ENCODE results near the gene CD300LG.
"Not testable (repeated sequence)": the region's sequence is repeated elsewhere in the genome, so short reads cannot be mapped to it uniquely, and the experiment has no call there.

CD300LG gene

GRCh38 chr17:43841282-43841681 lies 5.7 kb upstream of the CD300LG start:
- Histone ChIP-seq H3K4me1 (ENCODE audit: insufficient read depth, low read length) (no peaks in the 10 kb centered on the region), H3K4me3 (ENCODE audit: low read depth in 1 of 2, low read length in 2 of 2) (no peak overlapping the region), H3K9me3 (ENCODE audit: low read length) (no peaks in the 10 kb centered on the region), H3K27ac (ENCODE audit: low read depth, low read length) (no peak overlapping the region), H3K36me3 (ENCODE audit: insufficient read depth, low read length) (no peaks in the 10 kb centered on the region), H3K9ac (ENCODE audit: low read length) (no peak overlapping the region), H3K27me3 (ENCODE audit: control insufficient read depth in 1 of 2, insufficient read depth in 2 of 2, low read length in 2 of 2) (peaks cover 0 to 5% of the 10 kb centered on the region in 2 donors)

- not testable (repeated sequence) for H3K4me3 ChIP-seq (ENCODE audit: low read depth in 1 of 2, low read length in 2 of 2); H3K27ac ChIP-seq (ENCODE audit: low read depth, low read length); H3K36me3 ChIP-seq (ENCODE audit: insufficient read depth, low read length); H3K27me3 ChIP-seq (ENCODE audit: control insufficient read depth in 1 of 2, insufficient read depth in 2 of 2, low read length in 2 of 2); H3K9me3 ChIP-seq (ENCODE audit: low read length); H3K9ac ChIP-seq (ENCODE audit: low read length); H3K4me1 ChIP-seq (ENCODE audit: insufficient read depth, low read length)
Measured at GRCh38 chr17:43842091-43842974, 4.6 kb upstream of the CD300LG start.

- Histone ChIP-seq H3K36me3 (ENCODE audit: insufficient read depth, low read length) (no peaks in the 10 kb centered on the region), H3K27me3 (ENCODE audit: control insufficient read depth in 1 of 2, insufficient read depth in 2 of 2, low read length in 2 of 2) (peaks cover 0 to 5% of the 10 kb centered on the region in 2 donors), H3K27ac (ENCODE audit: low read depth, low read length) (no peak overlapping the region), H3K4me3 (ENCODE audit: low read depth in 1 of 2, low read length in 2 of 2) (no peak overlapping the region), H3K9ac (ENCODE audit: low read length) (no peak overlapping the region), H3K9me3 (ENCODE audit: low read length) (no peaks in the 10 kb centered on the region), H3K4me1 (ENCODE audit: insufficient read depth, low read length) (no peaks in the 10 kb centered on the region)
Measured at GRCh38 chr17:43842975-43843325, 4.0 kb upstream of the CD300LG start.

GRCh38 chr17:43844241-43844640 lies 2.7 kb upstream of the CD300LG start:
- Histone ChIP-seq H3K27ac (ENCODE audit: low read depth, low read length) (no peak overlapping the region), H3K4me3 (ENCODE audit: low read depth in 1 of 2, low read length in 2 of 2) (no peak overlapping the region), H3K36me3 (ENCODE audit: insufficient read depth, low read length) (no peaks in the 10 kb centered on the region), H3K4me1 (ENCODE audit: insufficient read depth, low read length) (no peaks in the 10 kb centered on the region), H3K27me3 (ENCODE audit: control insufficient read depth in 1 of 2, insufficient read depth in 2 of 2, low read length in 2 of 2) (peaks cover 0 to 5% of the 10 kb centered on the region in 2 donors), H3K9ac (ENCODE audit: low read length) (no peak overlapping the region), H3K9me3 (ENCODE audit: low read length) (no peaks in the 10 kb centered on the region)

- H3K4me1 ChIP-seq (ENCODE audit: insufficient read depth, low read length) = no peaks in the 10 kb centered on the region
- peaks cover 0 to 5% of the 10 kb centered on the region in 2 donors for H3K27me3 ChIP-seq (ENCODE audit: control insufficient read depth in 1 of 2, insufficient read depth in 2 of 2, low read length in 2 of 2)
- no peaks in the 10 kb centered on the region for H3K36me3 ChIP-seq (ENCODE audit: insufficient read depth, low read length)
- H3K4me3 ChIP-seq (ENCODE audit: low read depth in 1 of 2, low read length in 2 of 2) = no peak overlapping the region
- H3K27ac ChIP-seq (ENCODE audit: low read depth, low read length) = no peak overlapping the region
- H3K9me3 ChIP-seq (ENCODE audit: low read length) = no peaks in the 10 kb centered on the region
- no peak overlapping the region for H3K9ac ChIP-seq (ENCODE audit: low read length)
Measured at GRCh38 chr17:43845766-43846165, 1.2 kb upstream of the CD300LG start.

- Histone ChIP-seq H3K9ac (ENCODE audit: low read length) (no peak overlapping the region), H3K4me3 (ENCODE audit: low read depth in 1 of 2, low read length in 2 of 2) (no peak overlapping the region), H3K9me3 (ENCODE audit: low read length) (no peaks in the 10 kb centered on the region), H3K27me3 (ENCODE audit: control insufficient read depth in 1 of 2, insufficient read depth in 2 of 2, low read length in 2 of 2) (peaks cover 0 to 5% of the 10 kb centered on the region in 2 donors), H3K27ac (ENCODE audit: low read depth, low read length) (no peak overlapping the region), H3K36me3 (ENCODE audit: insufficient read depth, low read length) (no peaks in the 10 kb centered on the region), H3K4me1 (ENCODE audit: insufficient read depth, low read length) (no peaks in the 10 kb centered on the region)
Measured at GRCh38 chr17:43846221-43846712, 709 bp upstream of the CD300LG start.

- Histone ChIP-seq H3K9ac (ENCODE audit: low read length) (no peak overlapping the region), H3K4me1 (ENCODE audit: insufficient read depth, low read length) (no peaks in the 10 kb centered on the region), H3K27ac (ENCODE audit: low read depth, low read length) (no peak overlapping the region), H3K27me3 (ENCODE audit: control insufficient read depth in 1 of 2, insufficient read depth in 2 of 2, low read length in 2 of 2) (peaks cover 0 to 5% of the 10 kb centered on the region in 2 donors), H3K9me3 (ENCODE audit: low read length) (no peaks in the 10 kb centered on the region), H3K4me3 (ENCODE audit: low read depth in 1 of 2, low read length in 2 of 2) (no peak overlapping the region), H3K36me3 (ENCODE audit: insufficient read depth, low read length) (no peaks in the 10 kb centered on the region)
Measured at GRCh38 chr17:43848601-43849000, 1.6 kb downstream of the CD300LG start.

- Histone ChIP-seq H3K27me3 (ENCODE audit: control insufficient read depth in 1 of 2, insufficient read depth in 2 of 2, low read length in 2 of 2) (peaks cover 0 to 4% of the 10 kb centered on the region in 2 donors), H3K9me3 (ENCODE audit: low read length) (no peaks in the 10 kb centered on the region), H3K27ac (ENCODE audit: low read depth, low read length) (no peak overlapping the region), H3K4me1 (ENCODE audit: insufficient read depth, low read length) (no peaks in the 10 kb centered on the region), H3K36me3 (ENCODE audit: insufficient read depth, low read length) (no peaks in the 10 kb centered on the region), H3K9ac (ENCODE audit: low read length) (no peak overlapping the region), H3K4me3 (ENCODE audit: low read depth in 1 of 2, low read length in 2 of 2) (no peak overlapping the region)
Measured at GRCh38 chr17:43849116-43849515, 2.1 kb downstream of the CD300LG start.

- peaks cover 0 to 2% of the 10 kb centered on the region in 2 donors for H3K27me3 ChIP-seq (ENCODE audit: control insufficient read depth in 1 of 2, insufficient read depth in 2 of 2, low read length in 2 of 2)
- no peaks in the 10 kb centered on the region for H3K4me1 ChIP-seq (ENCODE audit: insufficient read depth, low read length)
- no peaks in the 10 kb centered on the region for H3K9me3 ChIP-seq (ENCODE audit: low read length)
- no peak overlapping the region for H3K4me3 ChIP-seq (ENCODE audit: low read depth in 1 of 2, low read length in 2 of 2)
- no peaks in the 10 kb centered on the region for H3K36me3 ChIP-seq (ENCODE audit: insufficient read depth, low read length)
- no peak overlapping the region for H3K9ac ChIP-seq (ENCODE audit: low read length)
- H3K27ac ChIP-seq (ENCODE audit: low read depth, low read length) = no peak overlapping the region
Measured at GRCh38 chr17:43852571-43852970, 5.6 kb downstream of the CD300LG start.

GRCh38 chr17:43853546-43853945 lies 6.6 kb downstream of the CD300LG start:
- H3K9ac ChIP-seq (ENCODE audit: low read length) = no peak overlapping the region
- no peaks in the 10 kb centered on the region for H3K9me3 ChIP-seq (ENCODE audit: low read length)
- peaks cover 0 to 10% of the 10 kb centered on the region in 2 donors for H3K27me3 ChIP-seq (ENCODE audit: control insufficient read depth in 1 of 2, insufficient read depth in 2 of 2, low read length in 2 of 2)
- no peak overlapping the region for H3K27ac ChIP-seq (ENCODE audit: low read depth, low read length)
- no peak overlapping the region for H3K4me3 ChIP-seq (ENCODE audit: low read depth in 1 of 2, low read length in 2 of 2)
- no peaks in the 10 kb centered on the region for H3K36me3 ChIP-seq (ENCODE audit: insufficient read depth, low read length)
- no peaks in the 10 kb centered on the region for H3K4me1 ChIP-seq (ENCODE audit: insufficient read depth, low read length)

GRCh38 chr17:43854498-43854897 lies 7.5 kb downstream of the CD300LG start:
- H3K27me3 ChIP-seq (ENCODE audit: control insufficient read depth in 1 of 2, insufficient read depth in 2 of 2, low read length in 2 of 2) = peaks cover 0 to 10% of the 10 kb centered on the region in 2 donors
- no peak overlapping the region for H3K27ac ChIP-seq (ENCODE audit: low read depth, low read length)
- no peak overlapping the region for H3K4me3 ChIP-seq (ENCODE audit: low read depth in 1 of 2, low read length in 2 of 2)
- no peaks in the 10 kb centered on the region for H3K36me3 ChIP-seq (ENCODE audit: insufficient read depth, low read length)
- no peaks in the 10 kb centered on the region for H3K4me1 ChIP-seq (ENCODE audit: insufficient read depth, low read length)
- no peaks in the 10 kb centered on the region for H3K9me3 ChIP-seq (ENCODE audit: low read length)
- no peak overlapping the region for H3K9ac ChIP-seq (ENCODE audit: low read length)

GRCh38 chr17:43855061-43855460 lies 8.1 kb downstream of the CD300LG start:
- Histone ChIP-seq H3K4me1 (ENCODE audit: insufficient read depth, low read length) (no peaks in the 10 kb centered on the region), H3K9me3 (ENCODE audit: low read length) (no peaks in the 10 kb centered on the region), H3K36me3 (ENCODE audit: insufficient read depth, low read length) (no peaks in the 10 kb centered on the region), H3K9ac (ENCODE audit: low read length) (no peak overlapping the region), H3K27me3 (ENCODE audit: control insufficient read depth in 1 of 2, insufficient read depth in 2 of 2, low read length in 2 of 2) (peaks cover 0 to 10% of the 10 kb centered on the region in 2 donors), H3K27ac (ENCODE audit: low read depth, low read length) (no peak overlapping the region), H3K4me3 (ENCODE audit: low read depth in 1 of 2, low read length in 2 of 2) (no peak overlapping the region)

Measured in muscle layer of colon (tissue), 2 donors.